Mucosa of gallbladder (tissue), 1 donor: ENCODE results near the gene RHCE. TPM values are rescaled to one million over a fixed set of nuclear protein-coding genes. Genes with fewer than 3 reads are reported as not detected.
"Not testable (repeated sequence)": the region's sequence is repeated elsewhere in the genome, so short reads cannot be mapped to it uniquely, and the experiment has no call there.

Source experiments
- DNase-seq: peaks from one replicate; pipeline ENCODE4 v3.0.0-alpha.2; 2020; ENCODE audit warnings: low spot score
- total RNA-seq: library from RNA; stranded (reverse); gene quantifications from one replicate; pipeline ENCODE4 v1.2.1, GENCODE V29; 2021
- donor health status: DM: no; HTN: no; CAD: no.

RHCE gene
- total RNA-seq, 1 donor from 2014 or later = 0.35 TPM

DNA sequence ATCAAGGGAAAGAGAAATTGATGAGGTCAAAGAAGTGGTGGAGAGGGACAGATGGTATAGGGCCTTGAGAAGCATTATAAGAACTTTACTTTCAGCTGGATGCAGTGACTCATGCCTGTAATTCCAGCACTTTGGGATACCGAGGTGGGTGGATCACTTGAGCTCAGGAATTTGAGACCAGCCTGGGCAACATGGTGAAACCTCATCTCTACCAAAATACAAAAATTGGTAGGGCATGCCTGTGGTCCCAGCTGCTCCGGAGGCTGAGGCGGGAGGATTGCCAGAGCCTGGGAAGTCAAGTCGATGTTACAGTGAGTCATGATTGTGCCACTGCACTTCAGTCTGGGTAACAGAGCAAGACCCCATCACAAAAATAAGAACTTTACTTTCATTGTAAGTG is 76.8 kb downstream of the RHCE start:
- no peak for DNase-seq

DNA sequence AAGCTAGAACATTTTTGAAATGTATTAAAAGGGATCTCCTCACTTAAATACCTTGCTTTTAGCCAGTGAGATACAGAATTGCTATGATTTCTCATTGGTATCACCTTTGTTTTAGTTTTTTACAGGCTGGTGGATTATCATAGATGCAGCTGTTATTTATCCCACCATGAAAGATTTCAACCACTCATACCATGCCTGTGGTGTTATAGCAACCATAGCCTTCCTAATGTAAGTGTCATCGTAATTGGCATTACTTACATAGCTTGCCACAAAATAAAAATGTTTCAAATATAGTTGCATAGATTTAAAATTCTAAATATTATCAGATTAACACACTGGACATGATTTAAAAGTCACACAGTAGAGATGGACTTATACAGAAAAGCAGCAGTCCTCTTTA is 77.8 kb downstream of the RHCE start:
- DNase-seq = no peak

DNA sequence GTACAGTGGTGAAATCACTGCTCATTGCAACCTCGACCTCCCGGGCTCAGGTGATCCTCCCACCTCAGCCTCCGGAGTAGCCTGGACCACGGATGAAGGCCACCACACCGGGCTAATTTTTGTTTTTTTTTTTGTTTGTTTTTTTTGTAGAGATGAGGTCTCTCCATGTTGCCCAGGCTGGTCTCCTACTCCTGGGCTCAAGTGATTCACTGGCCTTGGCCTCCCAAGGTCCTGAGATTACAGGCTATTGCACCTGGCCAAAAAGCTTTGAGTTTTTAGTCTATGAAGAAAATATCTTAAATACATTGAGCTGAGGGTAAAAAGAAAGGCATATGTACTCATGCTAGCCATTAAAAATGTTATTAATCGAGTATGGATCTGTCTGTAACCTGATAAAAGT is 78.9 kb downstream of the RHCE start:
- no peak for DNase-seq

DNA sequence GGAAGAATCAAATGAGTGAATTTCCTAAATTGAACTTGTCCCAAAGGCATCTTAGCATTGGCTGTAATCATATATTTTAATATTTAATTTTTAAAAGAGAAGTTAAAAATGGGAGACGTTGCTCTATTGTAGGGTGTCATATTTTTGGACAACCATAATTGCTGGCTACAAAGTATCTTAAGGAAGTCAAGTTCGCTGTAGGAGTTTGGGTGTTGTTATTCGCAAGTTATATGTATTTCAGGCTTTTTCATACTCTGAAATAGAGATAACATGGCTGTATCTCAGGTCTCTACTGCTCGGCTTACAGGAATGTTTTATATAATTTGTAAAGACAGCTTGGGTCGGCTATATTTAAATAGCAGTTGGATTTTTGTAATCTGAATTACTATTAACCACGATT is 81.6 kb downstream of the RHCE start:
- DNase-seq = no peak

DNA sequence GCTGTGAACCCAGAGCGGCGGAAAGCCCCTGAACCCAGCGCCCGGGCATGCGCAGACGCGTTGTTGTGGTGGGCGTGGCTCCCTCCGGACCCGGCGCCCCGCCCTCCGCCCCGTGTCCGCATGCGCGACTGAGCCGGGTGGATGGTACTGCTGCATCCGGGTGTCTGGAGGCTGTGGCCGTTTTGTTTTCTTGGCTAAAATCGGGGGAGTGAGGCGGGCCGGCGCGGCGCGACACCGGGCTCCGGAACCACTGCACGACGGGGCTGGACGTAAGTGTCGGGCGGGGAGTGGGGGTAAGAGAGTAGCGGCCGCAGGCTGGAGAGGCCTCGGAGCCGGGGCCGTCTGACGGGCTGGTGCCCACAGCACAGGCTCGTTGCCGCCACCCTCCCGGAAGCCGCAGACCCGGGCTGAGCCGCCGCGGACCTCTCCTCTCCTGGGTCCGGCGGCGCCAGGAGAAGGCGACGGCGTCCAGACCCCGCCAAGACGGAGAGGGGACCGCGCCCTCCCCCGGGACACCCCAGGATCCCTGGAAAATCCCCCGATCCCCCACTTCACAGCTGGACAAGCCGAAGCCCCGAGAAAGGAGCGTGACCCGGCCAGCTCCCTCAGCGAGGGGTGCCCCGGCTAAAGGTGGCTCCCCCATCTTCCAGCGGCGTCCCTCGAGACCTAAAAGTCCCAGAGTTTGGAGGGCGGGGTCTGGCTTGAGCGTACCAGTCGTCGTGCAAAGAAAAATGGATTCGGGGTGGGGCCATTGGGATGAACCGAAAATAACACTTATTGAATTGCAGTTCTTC is 82.2 kb downstream of the RHCE start, which contains the start of gene TMEM50A:
TMEM50A (plus strand) TSS at position 147 of the 794 bp plus-strand sequence. CDS start 2,153 bp downstream, outside the sequence.
- peak; percentile 90 for DNase-seq

DNA sequence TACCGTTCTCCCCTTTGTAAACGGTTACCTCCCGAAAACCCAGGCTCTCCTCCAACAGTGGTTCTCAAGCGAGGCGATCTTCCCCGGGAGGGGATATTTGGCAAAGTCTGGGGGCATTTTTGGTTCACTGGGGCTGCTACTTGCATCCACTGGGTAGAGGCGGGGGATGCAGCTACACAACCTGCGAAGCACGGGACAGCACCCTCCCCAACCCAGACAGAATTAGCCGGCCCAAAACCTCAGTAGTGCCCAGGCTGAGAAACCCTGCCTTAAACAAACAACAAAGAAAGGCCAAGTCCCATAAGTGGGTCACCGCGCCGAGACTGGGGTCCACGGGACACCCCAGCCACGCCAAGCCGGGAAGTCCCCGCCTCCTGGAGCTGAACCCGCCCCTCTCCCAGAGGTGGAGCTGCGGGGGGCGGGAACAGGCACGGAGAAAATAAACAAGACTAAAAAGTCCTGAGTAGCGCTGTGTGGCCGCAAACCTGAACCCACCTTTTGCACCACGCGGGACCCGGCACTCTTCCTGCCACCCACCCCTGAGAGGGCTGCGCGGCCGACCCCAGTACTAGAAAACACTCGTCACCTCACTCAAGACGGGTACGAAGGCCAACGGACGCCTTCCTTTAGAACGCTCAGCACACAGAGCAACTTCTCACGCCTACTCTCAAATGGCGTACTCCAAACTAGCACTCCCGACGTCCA is 83.0 kb downstream of the RHCE start:
- not testable (repeated sequence) for DNase-seq

DNA sequence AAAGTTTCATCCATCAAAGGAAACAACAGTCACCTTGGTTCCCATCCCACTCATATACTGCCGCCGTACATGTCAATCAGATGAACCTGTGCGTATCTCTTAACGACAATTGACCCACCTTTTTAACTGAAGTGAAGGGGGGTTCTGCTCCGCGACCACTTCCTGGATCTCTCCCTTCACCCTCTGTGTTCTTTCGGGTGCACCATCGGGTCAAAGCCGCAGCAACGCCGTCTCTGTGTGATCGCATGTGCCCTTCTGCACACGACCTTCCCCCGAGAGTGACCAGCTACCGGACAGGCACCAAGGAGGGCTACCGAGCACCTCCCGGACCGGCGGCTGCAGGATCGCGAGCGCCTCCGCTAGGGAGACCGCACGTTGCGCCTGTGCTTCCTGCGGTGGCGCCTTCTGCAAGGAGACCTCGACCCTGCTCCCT is 83.7 kb downstream of the RHCE start:
- not testable (repeated sequence) for DNase-seq

DNA sequence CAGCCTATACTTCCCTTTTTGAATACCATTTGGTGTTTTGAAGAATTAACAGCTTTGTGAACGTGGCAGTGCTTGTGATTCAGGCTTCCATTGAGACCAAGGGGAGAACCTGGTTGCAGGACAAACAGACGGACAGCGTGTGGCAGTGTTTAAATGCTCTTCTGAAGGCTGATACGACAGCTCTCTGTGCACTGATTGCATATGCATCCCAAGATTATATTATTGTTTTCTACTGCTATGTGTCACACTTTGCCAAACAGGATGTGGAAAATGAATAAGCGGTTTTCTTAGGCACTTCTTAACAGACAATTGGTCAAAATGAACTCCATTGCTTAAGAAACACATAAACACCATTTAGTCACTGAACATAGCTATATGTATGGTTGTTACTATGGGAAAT is 90.7 kb downstream of the RHCE start:
- not testable (repeated sequence) for DNase-seq

DNA sequence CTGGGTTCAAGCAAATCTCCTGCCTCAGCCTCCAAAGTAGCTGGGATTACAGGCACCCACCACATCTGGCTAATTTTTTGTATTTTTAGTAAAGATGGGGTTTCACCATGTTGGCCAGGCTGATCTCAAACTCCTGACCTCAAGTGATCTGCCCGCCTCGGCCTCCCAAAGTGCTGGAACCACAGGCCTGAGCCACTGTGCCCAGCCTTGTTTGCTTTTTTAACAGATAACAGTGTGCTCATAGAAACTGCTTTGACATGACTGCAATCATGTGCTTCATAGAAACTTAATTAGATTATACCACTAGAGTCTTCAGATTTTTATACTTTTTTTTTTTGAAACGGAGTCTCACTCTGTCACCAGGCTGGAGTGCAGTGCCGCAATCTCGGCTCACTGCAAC is 91.3 kb downstream of the RHCE start:
- DNase-seq = not testable (repeated sequence)

DNA sequence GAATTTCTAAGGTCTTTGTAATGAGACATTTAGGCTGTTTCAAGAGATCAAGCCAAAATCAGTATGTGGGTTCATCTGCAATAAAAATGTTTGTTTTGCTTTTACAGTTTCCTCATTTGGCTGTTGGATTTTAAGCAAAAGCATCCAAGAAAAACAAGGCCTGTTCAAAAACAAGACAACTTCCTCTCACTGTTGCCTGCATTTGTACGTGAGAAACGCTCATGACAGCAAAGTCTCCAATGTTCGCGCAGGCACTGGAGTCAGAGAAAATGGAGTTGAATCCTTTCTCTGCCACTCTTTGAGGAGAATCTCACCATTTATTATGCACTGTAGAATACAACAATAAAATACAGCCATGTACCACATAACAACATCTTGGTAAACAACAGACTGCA is 91.8 kb downstream of the RHCE start:
- not testable (repeated sequence) for DNase-seq

DNA sequence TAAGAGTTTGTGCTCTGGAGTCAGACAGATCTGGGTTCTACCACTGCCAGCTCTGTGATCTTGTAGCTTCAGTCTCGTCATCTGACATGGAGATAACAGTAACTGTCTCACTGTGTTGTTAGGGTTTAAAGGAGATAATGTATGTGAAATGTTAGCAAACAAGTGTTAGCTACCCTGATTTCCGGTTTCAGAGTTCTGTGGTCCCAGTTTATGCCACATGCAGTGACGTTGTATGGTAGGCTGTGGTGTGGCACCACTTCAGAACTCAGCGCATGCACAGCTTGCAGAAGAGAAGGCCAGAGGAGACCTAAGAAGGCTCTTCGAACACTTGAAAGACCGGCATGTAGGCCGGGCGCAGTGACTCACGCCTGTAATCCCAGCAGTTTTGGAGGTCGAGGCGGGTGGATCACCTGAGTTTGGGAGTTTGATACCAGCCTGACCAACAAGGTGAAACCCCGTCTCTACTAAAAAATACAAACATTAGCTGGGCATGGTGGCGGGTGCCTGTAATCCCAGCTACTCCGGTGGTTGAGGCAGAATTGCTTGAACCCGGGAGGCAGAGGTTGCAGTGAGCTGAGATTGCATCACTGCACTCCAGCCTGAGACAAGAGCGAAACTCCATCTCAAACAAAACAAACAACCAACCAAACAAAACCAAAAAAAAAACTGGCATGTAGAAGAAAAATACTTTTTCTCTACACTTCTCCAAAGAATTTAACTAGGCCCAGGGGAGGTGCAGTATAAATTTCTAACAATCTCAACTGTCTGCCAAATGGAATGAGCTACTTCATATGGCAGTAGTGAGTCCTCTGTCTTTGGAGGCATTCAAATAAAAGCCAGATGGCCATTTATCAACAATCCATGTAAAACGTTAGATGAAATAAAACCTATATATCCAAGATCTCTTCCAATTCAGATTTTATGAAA is 92.5 kb downstream of the RHCE start:
- not testable (repeated sequence) for DNase-seq

DNA sequence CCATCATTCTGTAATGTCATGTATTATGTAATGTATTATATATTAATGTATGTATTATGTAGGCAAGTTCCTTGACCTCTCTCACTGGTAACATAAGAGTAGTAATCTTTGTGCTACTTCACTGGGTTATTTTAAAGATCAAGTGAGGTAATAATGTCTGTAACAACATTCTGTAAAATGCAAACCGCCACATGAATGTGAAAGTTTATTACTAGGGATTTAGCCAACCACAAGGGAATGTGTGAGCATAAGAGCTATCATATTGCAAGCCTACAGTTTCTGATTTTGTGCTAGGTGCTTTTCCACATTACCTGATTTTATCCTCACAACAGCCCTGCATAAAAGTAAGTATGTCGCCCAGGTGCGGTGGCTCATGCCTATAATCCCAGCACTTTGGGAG is 96.2 kb downstream of the RHCE start:
- not testable (repeated sequence) for DNase-seq

DNA sequence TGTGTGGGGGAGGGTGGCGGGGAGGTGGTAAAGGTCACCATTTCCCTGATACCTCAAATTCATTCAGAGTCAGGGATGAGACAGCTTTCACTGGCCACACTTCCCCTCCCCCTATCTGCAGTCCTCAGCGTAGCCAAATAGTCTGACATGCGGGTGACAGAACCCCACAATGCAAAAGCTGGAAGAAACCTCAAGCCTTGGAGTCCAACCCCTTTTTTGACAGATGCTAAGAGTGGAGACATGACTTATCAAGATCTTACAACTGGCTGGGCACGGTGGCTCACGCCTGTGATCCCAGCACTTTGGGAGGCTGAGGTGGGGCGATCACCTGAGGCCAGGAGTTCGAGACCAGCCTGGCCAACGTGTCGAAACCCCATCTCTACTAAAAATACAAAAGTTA is 98.5 kb downstream of the RHCE start:
- not testable (repeated sequence) for DNase-seq

DNA sequence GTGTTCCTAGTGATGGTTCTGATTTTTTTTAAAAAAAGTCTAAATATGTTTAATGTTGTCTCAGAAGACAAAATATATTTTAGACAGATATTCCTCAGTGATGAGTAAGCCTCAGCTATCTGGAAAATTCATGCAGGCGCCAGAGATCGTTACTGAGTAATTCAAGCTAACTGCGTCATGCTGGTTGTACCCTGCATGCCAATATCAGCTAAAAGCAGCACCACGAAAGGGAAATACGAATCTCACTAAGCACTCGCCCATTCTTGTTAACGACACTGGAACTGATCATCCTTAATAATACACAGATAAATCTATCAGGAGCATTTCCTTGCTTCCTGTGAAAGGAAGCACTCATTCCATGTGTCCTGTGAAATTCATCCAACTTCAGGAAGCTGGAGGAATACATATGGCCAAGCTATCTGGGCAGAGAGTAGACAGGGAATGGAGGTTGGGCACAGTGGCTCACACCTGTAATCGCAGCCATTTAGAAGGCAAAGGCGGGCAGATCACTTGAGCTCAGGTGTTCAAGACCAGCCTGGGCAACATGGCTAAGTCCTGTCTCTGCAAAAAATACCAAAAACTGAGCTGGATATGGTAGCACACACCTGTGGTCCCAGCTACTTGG is 100.2 kb downstream of the RHCE start:
- DNase-seq = not testable (repeated sequence)

DNA sequence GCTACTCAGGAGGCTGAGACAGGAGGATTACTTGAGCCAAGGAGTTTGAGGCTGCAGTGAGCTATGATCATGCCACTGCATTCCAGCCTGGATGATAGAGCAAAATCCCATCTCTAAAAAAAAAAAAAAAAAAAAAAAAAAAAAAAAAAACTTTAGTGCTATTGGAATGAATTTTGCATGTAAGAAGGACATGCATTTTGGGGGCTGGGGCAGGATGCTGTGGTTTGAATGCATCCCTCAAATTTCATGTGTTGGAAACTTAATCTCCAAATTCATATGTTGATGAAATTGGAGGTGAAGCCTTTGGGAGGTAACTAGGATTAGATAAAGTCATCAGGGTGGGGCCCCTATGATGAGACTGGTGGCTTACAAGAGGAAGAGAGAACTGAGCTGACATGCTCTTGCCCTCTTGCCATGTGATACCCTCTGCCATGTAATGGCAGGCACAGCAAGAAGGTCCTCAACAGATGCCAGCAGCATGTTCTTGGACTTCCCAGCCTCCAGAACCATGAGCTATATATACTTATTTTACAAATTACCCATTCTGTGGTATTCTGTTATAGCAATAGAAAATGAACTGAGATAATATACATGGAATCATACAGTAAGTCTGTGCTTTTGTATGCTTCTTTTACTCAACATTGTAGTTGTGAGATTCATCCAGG is 107.7 kb downstream of the RHCE start:
- DNase-seq = not testable (repeated sequence)

Other genes with a start within 250 kb of the RHCE start
- gene SYF2, start 188.3 kb downstream of the RHCE start, total RNA-seq = 54.9 TPM
- gene RSRP1, start 173.4 kb downstream of the RHCE start, total RNA-seq = 192 TPM
- gene RHD, start 148.3 kb downstream of the RHCE start, total RNA-seq = not detected
- gene TMEM50A, start 82.5 kb downstream of the RHCE start, total RNA-seq = 124 TPM
- gene MACO1, start 10.1 kb upstream of the RHCE start, total RNA-seq = 29.9 TPM
- 22.8 TPM for gene LDLRAP1, start 122.8 kb upstream of the RHCE start, total RNA-seq
- 18.4 TPM for gene MAN1C1, start 196.0 kb upstream of the RHCE start, total RNA-seq